PFSK-1 (cell line): ENCODE results near the gene AFF2.

ENCODE experiments used
- FOXP2 ChIP-seq: optimal IDR thresholded peaks from 2 replicates; pipeline ENCODE3; 2011; ENCODE audit warnings: borderline replicate concordance, control low read depth, inconsistent platforms; ENCODE audit not compliant: insufficient read depth; ENCODE audit errors: extremely low read length, extremely low read depth
- POLR2AphosphoS5 ChIP-seq: IDR thresholded peaks from 2 replicates; pipeline ENCODE4 v1.6.1; 2012; ENCODE audit warnings: low read depth, mild to moderate bottlenecking, control low read depth, low read length, moderate library complexity
- REST ChIP-seq, 2 experiments: IDR thresholded peaks; 2 replicates each; pipeline versions ENCODE4 v1.6.1 to v1.8.0; 2011 to 2012; ENCODE audit warnings: low read depth in 2 of 2, low read length in 2 of 2, control low read depth in 1 of 2, inconsistent platforms in 1 of 2, mild to moderate bottlenecking in 1 of 2, moderate library complexity in 1 of 2; ENCODE audit not compliant: insufficient read depth in 1 of 2
- SIN3A ChIP-seq: IDR thresholded peaks from 2 replicates; pipeline ENCODE4 v1.6.1; 2012; ENCODE audit warnings: mild to moderate bottlenecking, low read length, moderate library complexity, borderline replicate concordance; ENCODE audit not compliant: insufficient read depth
- TAF1 ChIP-seq: IDR thresholded peaks from 2 replicates; pipeline ENCODE4 v1.6.1; 2012; ENCODE audit warnings: low read length, control low read depth, borderline replicate concordance; ENCODE audit not compliant: insufficient read depth

AFF2 gene

GRCh38 chrX:148664171-148664570 is 163.8 kb downstream of the AFF2 start:
- no peak for TF ChIP-seq REST (IDR thresholded peaks at IDR 0.05; ENCODE audit: insufficient read depth in 1 of 2, low read depth in 2 of 2, low read length in 2 of 2)
- TF ChIP-seq POLR2AphosphoS5 = no peak
- TF ChIP-seq SIN3A = no peak
- TF ChIP-seq FOXP2 = no peak
- TF ChIP-seq TAF1 = no peak

GRCh38 chrX:148664995-148665394 is 164.6 kb downstream of the AFF2 start:
- TF ChIP-seq SIN3A (no peak), TAF1 (no peak), FOXP2 (no peak), POLR2AphosphoS5 (no peak), REST (IDR thresholded peaks at IDR 0.05; ENCODE audit: insufficient read depth in 1 of 2, low read depth in 2 of 2, low read length in 2 of 2) (no peak)

DNA sequence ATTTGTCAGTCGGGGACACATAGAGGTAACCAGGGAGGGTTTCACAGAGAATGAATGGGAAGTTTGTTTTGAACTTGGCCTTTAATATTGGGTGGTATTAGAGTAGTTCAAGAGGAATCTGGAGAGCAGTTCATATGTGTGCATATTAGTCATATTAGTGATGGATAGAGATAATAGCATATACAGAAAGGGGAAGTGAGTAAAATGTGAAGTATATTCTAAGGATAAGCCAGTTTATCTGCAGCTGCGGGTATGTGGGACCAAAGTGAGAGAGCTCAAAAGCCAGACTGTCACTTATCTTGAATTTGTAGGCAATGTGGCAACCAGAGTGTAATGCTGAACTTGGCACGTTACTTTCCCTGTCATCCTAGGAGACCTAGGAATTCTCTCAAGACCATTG is 169.9 kb downstream of the AFF2 start:
- TF ChIP-seq SIN3A (no peak), REST (IDR thresholded peaks at IDR 0.05; ENCODE audit: insufficient read depth in 1 of 2, low read depth in 2 of 2, low read length in 2 of 2) (no peak), TAF1 (no peak), POLR2AphosphoS5 (no peak), FOXP2 (no peak)

DNA sequence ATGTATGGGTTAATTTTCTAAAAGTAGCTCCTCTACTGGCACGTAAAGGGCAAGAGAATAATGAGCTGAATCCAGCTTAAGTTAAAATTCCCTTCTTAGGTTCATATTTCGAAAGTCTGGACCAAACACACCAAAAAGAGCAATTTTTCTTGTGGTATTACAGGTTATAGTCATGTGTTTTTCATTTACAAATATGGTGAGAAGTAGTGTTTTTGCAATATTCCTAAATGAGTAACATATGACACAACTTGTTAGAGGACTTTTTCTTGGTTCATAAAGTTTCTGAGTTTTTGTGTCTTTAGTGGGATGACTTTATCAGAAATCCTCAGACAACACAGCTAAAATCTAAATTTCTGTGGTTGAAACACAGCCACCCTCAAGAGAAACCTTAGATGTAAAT is 172.1 kb downstream of the AFF2 start:
- TF ChIP-seq FOXP2 (no peak), REST (IDR thresholded peaks at IDR 0.05; ENCODE audit: insufficient read depth in 1 of 2, low read depth in 2 of 2, low read length in 2 of 2) (no peak), SIN3A (no peak)

- TF ChIP-seq SIN3A (no peak), TAF1 (no peak), REST (IDR thresholded peaks at IDR 0.05; ENCODE audit: insufficient read depth in 1 of 2, low read depth in 2 of 2, low read length in 2 of 2) (no peak), FOXP2 (no peak), POLR2AphosphoS5 (no peak)
These were observed 181.2 kb downstream of the AFF2 start for GRCh38 chrX:148681605-148682004.
